Thyroid gland (tissue), 4 donors: ENCODE measurements around the gene NPAS2. TPM values are rescaled to one million over a fixed set of nuclear protein-coding genes. Genes with fewer than 3 reads are reported as not detected.

Source experiments
- DNase-seq, 2 donors: peaks; one replicate each; pipeline ENCODE4 v3.0.0-alpha.2; 2019
- H3K27ac ChIP-seq, 3 donors: fragments of 200-600 bp; sonication (generic); 1 replicate in 2 of 3; 2 replicates in 1 of 3; pipeline ENCODE4 v1.5.1; 2016 to 2019; ENCODE audit warnings: mild to moderate bottlenecking in 1 of 3, moderate library complexity in 1 of 3
- H3K27me3 ChIP-seq: fragments of 200-600 bp; sonication (generic); one replicate; pipeline ENCODE4 v1.5.1; 2019
- H3K36me3 ChIP-seq, 2 donors: fragments of 200-600 bp; sonication (generic); one replicate each; pipeline ENCODE4 v1.5.1; 2016 to 2019
- H3K4me1 ChIP-seq, 2 donors: fragments of 200-600 bp; sonication (generic); one replicate each; pipeline ENCODE4 v1.5.1; 2017 to 2019
- H3K4me3 ChIP-seq, 3 donors: fragments of 200-600 bp; sonication (generic); replicated peaks in 1 of 3; 1 replicate in 2 of 3; 2 replicates in 1 of 3; pipeline ENCODE4 v1.5.1; 2016; ENCODE audit warnings: mild to moderate bottlenecking in 1 of 3
- H3K9me3 ChIP-seq: fragments of 200-600 bp; sonication (generic); one replicate; pipeline ENCODE4 v1.5.1; 2017
- CTCF ChIP-seq, 6 experiments: fragments of 200-600 bp in 3 of 6; fragments of 450-650 bp in 3 of 6; sonication (generic) in 3 of 6; IDR thresholded peaks; one replicate each; pipeline ENCODE4 v1.5.1; 2016 to 2019; ENCODE audit warnings: antibody characterized with exemption in 6 of 6, mild to moderate bottlenecking in 2 of 6, inconsistent platforms in 1 of 6, moderate library complexity in 1 of 6
- POLR2A ChIP-seq, 2 donors: fragments of 450-650 bp; IDR thresholded peaks; one replicate each; pipeline ENCODE4 v1.6.1; 2017; ENCODE audit warnings: antibody characterized with exemption in 2 of 2, mild to moderate bottlenecking in 2 of 2, moderate library complexity in 1 of 2
- WGBS, 2 donors: methylation state at CpG; one replicate each; pipeline ENCODE4 v1.1.5; 2017; 5-methylcytosine and 5-hydroxymethylcytosine counted together
- intact Hi-C: fragments of 100-400 bp; cut with DNase I; formaldehyde crosslinking; loops from one replicate; pipeline ENCODE4 v1.15.1; 2023
- total RNA-seq, 4 donors: library from RNA; depleted of rRNA; stranded (reverse); fragments of >200 nt; gene quantifications; one replicate each; pipeline ENCODE4 v1.2.3, GENCODE V29; 2016

The NPAS2 gene
- total RNA-seq, 4 donors from 2014 or later = 12.7 to 22.8 (median 16.1) TPM

- intact Hi-C loops = loop anchor here (5.0 kb wide), 2 partner anchors 141 to 196 kb away; partner anchors contain the start of gene TBC1D8
- WGBS, 2 donors = 86 to 92% methylated on average over 10 of the region's 10 CpGs
- peaks cover 14 to 35% of the 10 kb centered on the region in 2 donors for H3K36me3 ChIP-seq
These were observed 191.2 kb downstream of the NPAS2 start for GRCh38 chr2:101011152-101011551.

GRCh38 chr2:101012054-101012705 lies 192.2 kb downstream of the NPAS2 start:
- H3K4me3 ChIP-seq = no peak overlapping the region
- H3K4me1 ChIP-seq = no peaks in the 10 kb centered on the region
- WGBS, 2 donors = 67 to 71% methylated on average over 8 of the region's 8 CpGs
- H3K27ac ChIP-seq = no peak overlapping the region
- TF ChIP-seq CTCF (IDR thresholded peaks at IDR 0.05) = no peak
- TF ChIP-seq POLR2A (IDR thresholded peaks at IDR 0.05) = no peak
- intact Hi-C loops = loop anchor here (5.0 kb wide), 2 partner anchors 140 to 195 kb away; partner anchors contain the start of gene TBC1D8
- no peak for DNase-seq
- H3K9me3 ChIP-seq = no peaks in the 10 kb centered on the region
- H3K27me3 ChIP-seq = no peaks in the 10 kb centered on the region
- peaks cover 4 to 24% of the 10 kb centered on the region in 2 donors for H3K36me3 ChIP-seq

More at GRCh38 chr2:101011152-101011551, 191.2 kb downstream of the NPAS2 start:
- H3K4me1 ChIP-seq = no peaks in the 10 kb centered on the region
- no peak for DNase-seq
- no peak overlapping the region for H3K4me3 ChIP-seq
- H3K9me3 ChIP-seq = no peaks in the 10 kb centered on the region
- no peaks in the 10 kb centered on the region for H3K27me3 ChIP-seq
- no peak for TF ChIP-seq CTCF (IDR thresholded peaks at IDR 0.05)
- TF ChIP-seq POLR2A (IDR thresholded peaks at IDR 0.05) = no peak
- H3K27ac ChIP-seq = no peak overlapping the region

GRCh38 chr2:101012706-101013181 lies 192.8 kb downstream of the NPAS2 start:
- 40 to 41% methylated on average over 5 of the region's 5 CpGs for WGBS, 2 donors
- H3K27me3 ChIP-seq = no peaks in the 10 kb centered on the region
- H3K4me1 ChIP-seq = no peaks in the 10 kb centered on the region
- H3K27ac ChIP-seq = no peak overlapping the region
- intact Hi-C loops = loop anchor here (5.0 kb wide), 2 partner anchors 140 to 195 kb away; partner anchors contain the start of gene TBC1D8
- peaks cover 0 to 19% of the 10 kb centered on the region in 2 donors for H3K36me3 ChIP-seq
- peak; percentile 20 to 26 for DNase-seq
- TF ChIP-seq POLR2A (IDR thresholded peaks at IDR 0.05) (no peak), CTCF (IDR thresholded peaks at IDR 0.05) (peak; percentile 56 to 92 (median 77))
- H3K4me3 ChIP-seq = no peak overlapping the region
- no peaks in the 10 kb centered on the region for H3K9me3 ChIP-seq

- no peak overlapping the region for H3K27ac ChIP-seq
- intact Hi-C loops = loop anchor here (5.0 kb wide), 2 partner anchors 138 to 193 kb away; partner anchors contain the start of gene TBC1D8
- H3K9me3 ChIP-seq = no peaks in the 10 kb centered on the region
- peaks cover 0 to 10% of the 10 kb centered on the region in 2 donors for H3K36me3 ChIP-seq
- no peak overlapping the region for H3K4me3 ChIP-seq
- WGBS, 2 donors = 94% methylated on average over 6 of the region's 6 CpGs
- H3K27me3 ChIP-seq = no peaks in the 10 kb centered on the region
- no peak for DNase-seq
- H3K4me1 ChIP-seq = no peaks in the 10 kb centered on the region
- TF ChIP-seq POLR2A (IDR thresholded peaks at IDR 0.05) (no peak), CTCF (IDR thresholded peaks at IDR 0.05) (no peak)
These were observed 194.4 kb downstream of the NPAS2 start for GRCh38 chr2:101014264-101014857.

- Histone ChIP-seq H3K9me3 (no peaks in the 10 kb centered on the region), H3K4me3 (no peak overlapping the region), H3K27ac (no peak overlapping the region), H3K27me3 (no peaks in the 10 kb centered on the region), H3K4me1 (no peaks in the 10 kb centered on the region), H3K36me3 (no peaks in the 10 kb centered on the region)
- DNase-seq = no peak
- 89 to 94% methylated on average over 3 of the region's 3 CpGs for WGBS, 2 donors
- no peak for TF ChIP-seq CTCF (IDR thresholded peaks at IDR 0.05)
- TF ChIP-seq POLR2A (IDR thresholded peaks at IDR 0.05) = no peak
- intact Hi-C loops = no loop called here
These were observed 197.4 kb downstream of the NPAS2 start for GRCh38 chr2:101017371-101017770.
